Stimulated activated CD8-positive, alpha-beta memory T cell treated with anti-CD3 and anti-CD28 coated beads, Interleukin-4, amount 100 ng/mL, for 24 hours (primary cell): ENCODE results near the gene MDN1.
"Not testable (repeated sequence)": the region's sequence is repeated elsewhere in the genome, so short reads cannot be mapped to it uniquely, and the experiment has no call there.

Experiments
- DNase-seq: peaks from one replicate; pipeline ENCODE4 v3.0.0-alpha.2; 2020; ENCODE audit warnings: low read depth

The MDN1 gene

GRCh38 chr6:89768324-89768723, 51.3 kb downstream of the MDN1 start:
- no peak for DNase-seq

- no peak for DNase-seq
Observed at GRCh38 chr6:89763550-89763949, 56.0 kb downstream of the MDN1 start.

GRCh38 chr6:89758830-89759229, 60.8 kb downstream of the MDN1 start:
- no peak for DNase-seq

GRCh38 chr6:89750338-89750737, 69.3 kb downstream of the MDN1 start:
- no peak for DNase-seq

GRCh38 chr6:89749918-89750317, 69.7 kb downstream of the MDN1 start:
- DNase-seq = no peak

GRCh38 chr6:89745716-89746115, 73.9 kb downstream of the MDN1 start:
- no peak for DNase-seq

- DNase-seq = no peak
Observed at GRCh38 chr6:89745096-89745495, 74.5 kb downstream of the MDN1 start.

- no peak for DNase-seq
Observed at GRCh38 chr6:89736893-89737292, 82.7 kb downstream of the MDN1 start.

GRCh38 chr6:89734526-89734925, 85.1 kb downstream of the MDN1 start:
- DNase-seq = no peak

GRCh38 chr6:89731924-89732567, 87.5 kb downstream of the MDN1 start:
- no peak for DNase-seq

- DNase-seq = not testable (repeated sequence)
Observed at GRCh38 chr6:89731262-89731661, 88.3 kb downstream of the MDN1 start.

- DNase-seq = no peak
Observed at GRCh38 chr6:89729818-89730217, 89.8 kb downstream of the MDN1 start.

- DNase-seq = no peak
Observed at GRCh38 chr6:89727501-89727900, 92.1 kb downstream of the MDN1 start.

- DNase-seq = no peak
Observed at GRCh38 chr6:89724981-89725380, 94.6 kb downstream of the MDN1 start.

- no peak for DNase-seq
Observed at GRCh38 chr6:89723046-89723445, 96.5 kb downstream of the MDN1 start.

GRCh38 chr6:89716532-89716931, 103.1 kb downstream of the MDN1 start:
- DNase-seq = no peak

- DNase-seq = no peak
Observed at GRCh38 chr6:89711801-89712200, 107.8 kb downstream of the MDN1 start.

- no peak for DNase-seq
Observed at GRCh38 chr6:89708316-89708715, 111.3 kb downstream of the MDN1 start.

- no peak for DNase-seq
Observed at GRCh38 chr6:89707766-89708165, 111.8 kb downstream of the MDN1 start.

- DNase-seq = no peak
Observed at GRCh38 chr6:89706121-89706520, 113.5 kb downstream of the MDN1 start.

GRCh38 chr6:89703292-89703691, 116.3 kb downstream of the MDN1 start:
- DNase-seq = no peak

- DNase-seq = no peak
Observed at GRCh38 chr6:89702349-89702748, 117.2 kb downstream of the MDN1 start.

- no peak for DNase-seq
Observed at GRCh38 chr6:89695667-89696066, 123.9 kb downstream of the MDN1 start.

- no peak for DNase-seq
Observed at GRCh38 chr6:89694428-89694827, 125.2 kb downstream of the MDN1 start.

GRCh38 chr6:89693207-89693606, 126.4 kb downstream of the MDN1 start:
- DNase-seq = no peak
